Daoy (cell line): Measurements from ENCODE around the gene SNRNP70. TPM values are rescaled to one million over a fixed set of nuclear protein-coding genes. Genes with fewer than 3 reads are reported as not detected.
"Not testable (repeated sequence)": the region's sequence is repeated elsewhere in the genome, so short reads cannot be mapped to it uniquely, and the experiment has no call there.

ENCODE experiments used
- DNase-seq: peaks from one replicate; pipeline ENCODE4 v3.0.0-alpha.2; 2015; ENCODE audit warnings: low read depth
- total RNA-seq: library from RNA; depleted of rRNA; stranded (reverse); fragments of >200 nt; shearing (Covaris generic); gene quantifications from 2 replicates; pipeline ENCODE4 v1.2.3, GENCODE V29; 2014; rRNA removed

The SNRNP70 gene, protein sequence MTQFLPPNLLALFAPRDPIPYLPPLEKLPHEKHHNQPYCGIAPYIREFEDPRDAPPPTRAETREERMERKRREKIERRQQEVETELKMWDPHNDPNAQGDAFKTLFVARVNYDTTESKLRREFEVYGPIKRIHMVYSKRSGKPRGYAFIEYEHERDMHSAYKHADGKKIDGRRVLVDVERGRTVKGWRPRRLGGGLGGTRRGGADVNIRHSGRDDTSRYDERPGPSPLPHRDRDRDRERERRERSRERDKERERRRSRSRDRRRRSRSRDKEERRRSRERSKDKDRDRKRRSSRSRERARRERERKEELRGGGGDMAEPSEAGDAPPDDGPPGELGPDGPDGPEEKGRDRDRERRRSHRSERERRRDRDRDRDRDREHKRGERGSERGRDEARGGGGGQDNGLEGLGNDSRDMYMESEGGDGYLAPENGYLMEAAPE
- 179 and 191 TPM in 2 replicates for total RNA-seq

GRCh38 chr19:49085020-49085867, at the start of gene SNRNP70:
Gene SNRNP70, plus strand, starts transcription at chr19:49085451. Its CDS starts 964 bp downstream, at chr19:49086415.
- peak; percentile 100 for DNase-seq

DNA sequence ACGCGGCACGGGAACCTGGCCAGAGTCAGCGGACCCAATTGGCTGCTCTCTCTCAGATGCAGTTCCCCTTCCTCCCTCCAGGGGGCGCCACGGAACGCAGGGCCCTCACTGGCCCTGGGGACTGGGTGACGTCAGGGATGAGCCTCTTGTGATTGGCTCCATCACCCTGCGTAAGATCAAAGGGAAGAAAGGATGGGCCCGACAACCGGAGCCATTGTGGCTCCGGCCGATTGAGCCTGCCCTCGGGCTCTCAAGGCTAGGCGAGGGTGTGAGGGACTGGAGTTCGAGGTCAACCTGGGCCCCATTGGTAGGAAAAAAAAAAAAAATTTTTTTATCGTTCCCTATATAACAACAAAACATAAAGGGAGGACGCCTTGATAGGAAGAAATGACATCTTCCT, 48.4 kb upstream of the SNRNP70 start, which contains the start of gene CGB1:
TSS of gene CGB1 (minus strand) at position 81 of the 400 bp plus-strand sequence. CDS start 184 bp downstream, outside the sequence.
- DNase-seq = not testable (repeated sequence)

DNA sequence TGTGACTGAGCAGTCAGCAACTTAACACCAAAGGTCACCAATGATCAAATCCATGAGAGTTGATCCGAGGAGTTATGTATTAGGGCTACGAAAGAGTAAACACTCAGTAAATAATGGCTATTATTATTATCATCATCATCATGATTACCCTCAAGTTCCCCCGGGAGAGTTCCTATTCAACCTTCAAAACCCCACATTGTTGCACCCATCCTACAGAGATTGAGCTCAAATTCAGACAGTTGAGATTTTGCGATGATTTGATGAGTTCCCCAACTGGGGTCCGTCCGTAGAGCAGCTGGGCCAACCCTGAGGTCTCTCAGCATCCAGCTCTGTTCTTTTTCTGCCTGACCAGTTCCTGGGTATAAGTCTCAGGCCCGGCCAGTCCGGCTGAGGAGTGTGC, 47.1 kb upstream of the SNRNP70 start:
- not testable (repeated sequence) for DNase-seq

- peak; percentile 97 for DNase-seq
Measured at GRCh38 chr19:49038557-49039276, 46.5 kb upstream of the SNRNP70 start.

DNA sequence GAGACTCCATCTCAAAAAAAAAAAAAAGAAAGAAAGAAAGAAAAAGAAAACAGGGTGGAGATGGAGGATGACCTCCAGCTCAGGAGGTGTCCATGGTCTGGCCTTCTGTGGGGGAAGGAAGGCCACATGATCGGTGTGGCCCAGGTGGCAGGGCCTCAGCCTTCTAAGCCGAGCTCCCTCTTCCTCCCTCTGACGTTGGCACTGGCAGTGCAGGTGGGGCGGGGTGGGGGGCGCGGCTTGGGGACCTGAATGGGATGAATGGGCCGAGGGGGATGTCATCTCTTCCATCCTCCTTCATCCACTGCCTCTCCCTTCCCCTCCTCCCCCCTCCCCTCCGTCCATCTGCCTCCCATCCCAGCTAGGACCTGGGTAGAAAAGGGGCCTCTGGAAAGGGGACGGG, 45.5 kb upstream of the SNRNP70 start:
- DNase-seq = not testable (repeated sequence)

DNA sequence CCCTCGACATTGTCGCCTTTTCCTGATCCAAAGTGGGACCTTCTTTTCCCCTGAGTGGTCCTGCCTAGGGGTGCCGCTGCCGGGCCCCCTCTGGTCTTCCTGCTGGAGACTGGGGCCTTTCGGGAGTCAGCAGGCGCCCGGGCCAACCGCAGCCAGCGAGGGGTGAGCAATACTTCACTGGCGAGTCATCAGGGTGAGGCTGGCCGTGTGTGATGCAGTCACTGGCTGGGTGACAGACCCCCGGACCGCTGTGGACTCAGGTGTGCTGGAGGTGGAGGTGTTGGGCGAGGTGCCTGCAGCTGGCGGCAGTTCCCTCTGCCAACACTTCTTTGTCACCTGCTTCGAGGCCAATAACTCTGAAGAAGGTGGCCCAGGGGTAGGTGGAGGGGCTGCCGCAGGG, 43.1 kb upstream of the SNRNP70 start:
- peak; percentile 87 for DNase-seq

GRCh38 chr19:49042666-49043065, 42.6 kb upstream of the SNRNP70 start:
- DNase-seq = not testable (repeated sequence)

DNA sequence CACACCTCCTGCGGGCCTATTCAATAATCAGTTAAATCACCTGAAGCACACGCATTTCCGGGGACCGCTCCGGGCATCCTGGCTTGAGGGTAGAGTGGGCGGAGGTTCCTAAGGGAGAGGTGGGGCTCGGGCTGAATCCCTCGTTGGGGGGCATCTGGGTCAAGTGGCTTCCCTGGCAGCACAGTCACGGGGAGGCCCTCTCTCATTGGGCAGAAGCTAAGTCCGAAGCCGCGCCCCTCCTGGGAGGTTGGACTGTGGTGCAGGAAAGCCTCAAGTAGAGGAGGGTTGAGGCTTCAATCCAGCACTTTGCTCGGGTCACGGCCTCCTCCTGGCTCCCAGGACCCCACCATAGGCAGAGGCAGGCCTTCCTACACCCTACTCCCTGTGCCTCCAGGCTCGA, 41.7 kb upstream of the SNRNP70 start, which contains the start of gene CGB5:
TSS of gene CGB5 (plus strand) at position 301 of the 400 bp plus-strand sequence. CDS start 362 bp downstream, outside the sequence.
- not testable (repeated sequence) for DNase-seq

DNA sequence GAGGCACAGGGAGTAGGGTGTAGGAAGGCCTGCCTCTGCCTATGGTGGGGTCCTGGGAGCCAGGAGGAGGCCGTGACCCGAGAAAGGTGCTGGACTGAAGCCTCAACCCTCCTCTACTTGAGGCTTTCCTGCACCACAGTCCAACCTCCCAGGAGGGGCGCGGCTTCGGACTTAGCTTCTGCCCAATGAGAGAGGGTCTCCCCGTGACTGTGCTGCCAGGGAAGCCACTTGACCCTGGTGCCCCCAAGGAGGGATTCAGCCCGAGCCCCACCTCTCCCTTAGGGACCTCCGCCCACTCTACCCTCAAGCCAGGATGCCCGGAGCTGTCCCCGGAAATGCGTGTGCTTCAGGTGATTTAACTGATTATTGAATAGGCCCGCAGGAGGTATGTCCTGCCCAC, 36.2 kb upstream of the SNRNP70 start, which contains the start of gene CGB8:
TSS of gene CGB8 (minus strand) at position 101 of the 400 bp plus-strand sequence. CDS start 372 bp downstream, outside the sequence.
- DNase-seq = not testable (repeated sequence)

DNA sequence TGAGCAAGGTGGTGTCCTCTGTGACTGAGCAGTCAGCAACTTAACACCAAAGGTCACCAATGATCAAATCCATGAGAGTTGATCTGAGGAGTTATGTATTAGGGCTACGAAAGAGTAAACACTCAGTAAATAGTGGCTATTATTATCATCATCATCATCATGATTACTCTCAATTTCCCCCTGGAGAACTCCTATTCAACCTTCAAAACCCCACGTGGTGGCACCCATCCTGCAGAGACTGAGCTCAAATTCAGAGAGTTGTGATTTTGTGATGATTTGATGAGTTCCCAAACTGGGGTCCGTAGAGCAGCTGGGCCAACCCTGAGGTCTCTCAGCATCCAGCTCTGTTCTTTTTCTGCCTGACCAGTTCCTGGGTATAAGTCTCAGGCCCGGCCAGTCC, 35.4 kb upstream of the SNRNP70 start:
- not testable (repeated sequence) for DNase-seq

GRCh38 chr19:49050376-49051033, 34.7 kb upstream of the SNRNP70 start:
- peak; percentile 93 for DNase-seq

DNA sequence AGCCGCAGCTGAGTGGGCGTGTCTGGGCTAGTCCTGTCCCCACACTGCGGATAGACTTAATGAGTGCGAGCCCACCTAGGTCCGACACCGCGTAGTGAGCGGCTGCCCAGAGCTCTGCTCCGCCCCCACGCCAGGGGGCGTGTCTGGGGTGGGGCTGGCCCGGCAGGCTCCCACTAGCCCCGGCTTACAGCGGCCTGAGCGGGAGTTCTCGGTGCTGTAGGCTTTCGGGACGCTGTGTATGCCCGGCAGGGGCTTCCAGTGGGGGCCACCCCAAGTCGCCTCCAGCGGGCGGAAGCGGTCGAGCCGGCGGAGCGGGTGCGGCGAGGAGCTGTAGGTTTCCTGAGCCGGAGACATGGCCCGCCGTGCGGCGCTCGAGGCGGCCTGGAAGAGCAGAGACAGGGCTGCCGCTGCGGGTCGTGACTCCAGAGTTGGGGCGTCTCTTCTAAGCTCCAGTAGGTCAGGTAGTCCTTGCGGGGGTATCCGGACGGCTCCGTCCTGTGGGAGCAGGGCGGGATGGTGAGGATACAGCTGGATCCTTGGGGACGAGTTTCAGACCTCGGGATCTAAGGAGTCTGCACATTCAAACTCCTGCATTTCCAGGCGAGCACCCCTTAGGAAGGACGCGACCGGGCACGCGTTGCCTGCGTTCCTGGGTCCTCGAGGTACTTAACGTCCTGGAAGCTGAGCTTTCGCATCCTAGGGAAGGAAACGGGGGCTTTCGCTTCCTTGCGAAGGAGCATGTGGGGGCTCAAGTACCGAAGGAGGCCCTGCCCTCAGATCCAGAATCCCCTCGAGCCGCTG, 28.9 kb upstream of the SNRNP70 start:
- peak; percentile 84 for DNase-seq

- DNase-seq = peak; percentile 34
Measured at GRCh38 chr19:49056902-49057596, 28.2 kb upstream of the SNRNP70 start.

DNA sequence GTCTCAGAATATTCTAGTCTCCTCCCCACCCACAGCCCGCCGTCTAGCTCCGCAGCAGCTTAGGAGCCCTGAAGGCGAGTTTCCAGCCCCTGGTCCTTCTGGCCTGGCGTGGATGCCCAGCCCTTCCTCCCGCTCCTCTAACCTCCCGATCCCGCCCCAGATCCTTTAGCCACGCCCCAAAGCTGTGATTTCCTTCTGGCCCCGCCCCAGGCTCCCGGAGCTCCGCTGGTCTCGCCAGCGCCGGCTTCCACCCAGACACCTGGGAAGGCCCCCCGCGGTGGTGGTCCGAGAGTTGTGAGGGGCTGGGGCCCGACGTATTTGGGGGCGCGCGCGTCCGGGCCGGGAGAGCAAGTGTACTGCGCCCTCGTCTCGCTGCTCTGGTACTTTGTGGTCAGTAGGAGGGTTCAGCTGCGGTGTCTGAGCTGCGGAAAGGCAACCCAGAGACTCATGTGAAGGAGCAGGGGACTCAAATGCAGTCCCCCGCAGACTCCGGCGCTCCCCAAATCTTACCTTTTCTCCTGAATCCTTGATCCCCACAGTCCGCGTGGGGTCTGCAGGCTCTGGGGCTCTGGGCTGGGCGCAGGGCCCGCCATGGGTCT, 27.5 kb upstream of the SNRNP70 start, which contains the start of gene CGB7:
TSS of gene CGB7 (minus strand) at position 114 of the 599 bp plus-strand sequence. CDS start 2,374 bp downstream, outside the sequence.
- peak; percentile 84 for DNase-seq

GRCh38 chr19:49058562-49058961, 26.7 kb upstream of the SNRNP70 start:
- DNase-seq = peak; percentile 57

DNA sequence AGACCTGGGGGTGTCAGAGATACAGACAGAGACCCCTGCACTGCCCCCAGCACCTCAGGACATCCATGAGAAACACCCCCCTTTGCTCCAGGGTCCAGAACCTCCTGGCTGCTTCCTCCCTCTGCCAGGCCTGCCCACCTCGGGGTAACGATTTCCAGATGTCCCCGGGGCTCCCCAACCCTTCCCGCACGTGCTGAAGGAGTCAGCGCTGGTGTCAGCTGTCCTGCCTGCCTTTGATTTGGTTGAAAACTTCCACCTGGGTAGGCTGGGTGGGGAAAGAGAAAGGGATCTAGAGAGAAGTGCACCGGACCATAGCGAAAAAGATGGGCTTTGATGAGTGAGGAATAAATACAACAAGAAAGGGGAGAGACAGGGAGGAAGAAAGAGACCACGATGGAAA, 26.2 kb upstream of the SNRNP70 start:
- DNase-seq = no peak

DNA sequence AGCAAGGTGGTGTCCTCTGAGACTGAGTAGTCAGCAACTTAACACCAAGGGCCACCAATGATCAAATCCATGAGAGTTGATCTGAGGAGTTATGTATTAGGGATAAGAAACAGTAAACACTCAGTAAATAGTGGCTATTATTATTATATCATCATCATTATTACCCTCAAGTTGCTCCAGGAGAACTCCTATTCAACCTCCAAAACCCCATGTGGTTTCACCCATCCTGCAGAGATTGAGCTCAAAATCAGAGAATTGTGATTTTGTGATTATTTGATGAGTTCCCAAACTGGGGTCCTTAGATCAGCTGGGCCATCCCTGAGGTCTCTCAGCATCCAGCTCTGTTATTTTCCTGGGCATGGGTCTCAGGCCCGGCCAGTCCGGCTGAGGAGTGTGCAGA, 24.3 kb upstream of the SNRNP70 start:
- no peak for DNase-seq

DNA sequence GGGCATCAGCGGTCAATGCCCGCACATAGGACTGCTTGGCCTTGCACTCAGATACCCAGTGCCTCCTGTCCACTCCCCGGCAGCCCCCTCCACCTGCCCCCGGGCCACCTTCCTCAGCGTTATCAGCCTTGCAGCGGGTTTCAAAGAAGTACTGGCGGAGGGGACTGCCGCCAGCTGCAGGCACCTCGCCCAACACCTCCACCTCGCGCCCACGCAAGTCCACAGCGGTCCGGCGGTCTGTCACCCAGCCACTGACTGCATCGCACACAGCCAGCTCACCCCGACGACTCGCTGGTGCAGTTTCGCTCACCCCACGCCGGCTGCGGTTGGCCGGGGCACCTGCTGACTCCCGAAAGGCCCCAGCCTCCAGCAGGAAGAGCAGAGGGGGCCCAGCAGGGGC, 23.8 kb upstream of the SNRNP70 start:
- DNase-seq = no peak
